ENCODE measurements around the gene MRPS26.

MRPS26 gene

DNA sequence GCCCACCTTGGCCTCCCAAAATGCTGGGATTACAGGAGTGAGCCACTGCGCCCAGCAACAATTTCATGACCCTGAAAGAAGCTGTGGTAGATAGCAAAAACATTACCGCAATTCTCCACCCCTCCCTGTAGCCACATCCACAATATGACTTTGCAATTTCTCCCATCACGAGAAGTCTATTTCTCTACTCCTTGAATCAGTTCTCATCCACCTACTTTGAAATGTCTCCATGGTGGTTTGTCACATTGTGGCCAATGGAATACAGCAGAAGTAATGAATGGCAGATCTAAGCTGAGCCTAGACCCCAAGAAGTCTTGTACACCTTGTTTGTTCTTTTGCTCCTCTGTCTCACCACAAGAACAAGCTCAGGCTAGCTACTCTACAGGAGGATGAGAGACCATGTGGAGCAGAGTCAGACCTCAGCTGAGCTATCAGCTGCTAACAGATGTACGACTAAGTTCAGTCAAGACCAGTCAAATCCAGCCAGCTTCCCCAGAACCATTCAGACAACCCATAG is 31.8 kb downstream of the MRPS26 start:
- FAIRE-seq = no peak

DNA sequence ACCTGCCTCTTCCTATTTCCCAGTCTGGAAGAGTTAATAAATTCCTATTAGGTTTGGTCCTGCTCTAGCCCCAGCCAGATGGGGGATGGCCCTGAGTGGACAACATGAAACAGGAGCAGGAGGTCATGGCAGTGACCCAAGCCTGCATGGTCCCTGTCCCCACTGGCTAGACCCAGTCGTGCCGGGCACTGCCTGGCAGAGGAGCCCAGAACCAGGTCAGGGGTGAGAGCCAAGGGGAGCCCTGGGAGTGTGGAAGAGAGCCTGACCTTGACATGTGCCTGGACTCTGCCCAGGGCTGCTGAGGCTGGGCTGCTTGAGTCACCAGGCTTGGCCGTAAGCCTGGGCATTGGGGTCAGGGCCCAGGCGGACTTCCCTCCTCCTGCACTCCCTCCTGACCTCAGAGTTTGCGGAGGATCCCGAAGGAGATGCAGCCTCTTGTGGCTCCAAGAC is 35.1 kb downstream of the MRPS26 start:
- no peak for FAIRE-seq

DNA sequence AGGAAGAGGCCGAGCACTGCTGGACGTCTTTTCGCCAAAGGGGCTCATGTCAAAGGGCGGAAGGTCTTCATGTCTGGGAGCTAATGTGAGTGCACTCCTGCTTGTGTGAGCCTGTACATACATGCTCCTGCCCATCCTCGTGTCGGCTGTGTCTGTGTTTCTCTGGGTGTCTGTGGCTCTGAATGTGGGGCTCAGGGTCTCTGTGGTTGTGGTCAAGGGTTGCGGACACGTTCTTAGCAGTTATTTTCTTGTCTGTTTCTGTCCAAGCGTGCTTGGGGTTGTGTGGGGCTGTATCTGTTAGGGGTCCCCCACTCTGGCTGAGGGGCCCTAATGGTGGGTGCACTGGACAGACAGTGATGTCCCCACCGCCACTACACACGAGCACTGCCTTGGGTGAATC is 35.8 kb downstream of the MRPS26 start:
- no peak for FAIRE-seq

DNA sequence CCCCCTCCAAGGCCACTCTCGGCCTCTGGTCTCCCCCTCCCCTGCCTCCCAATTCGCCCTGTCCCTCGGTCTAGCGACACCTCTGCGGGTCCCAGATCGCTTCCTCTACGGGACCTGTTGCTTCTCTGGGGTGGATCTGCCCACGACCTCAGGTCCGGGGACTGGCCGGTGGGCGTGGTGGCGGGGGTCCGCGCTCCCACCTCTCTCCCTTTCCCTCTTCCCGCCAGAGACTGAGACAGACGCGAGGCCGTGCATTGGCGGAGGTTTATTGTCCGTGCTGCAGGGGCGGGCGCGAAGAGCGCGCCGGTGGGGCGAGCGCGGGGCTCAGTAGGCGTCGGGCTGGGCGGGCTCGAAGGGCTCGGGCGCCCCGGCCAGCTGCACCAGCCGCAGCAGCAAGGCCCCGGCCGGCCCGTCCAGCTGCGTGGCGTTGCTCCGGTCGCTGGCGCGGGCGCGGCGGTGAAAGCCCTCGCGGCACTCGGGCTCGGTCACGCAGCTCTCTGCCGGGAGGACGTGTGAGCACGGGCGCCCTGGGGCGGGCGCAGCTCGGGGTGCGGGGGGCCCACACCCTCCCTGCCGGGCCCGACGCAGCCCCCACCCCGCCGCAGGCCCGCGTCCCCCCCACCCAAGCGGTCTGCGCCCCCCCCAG is 36.6 kb downstream of the MRPS26 start:
- no peak for FAIRE-seq

DNA sequence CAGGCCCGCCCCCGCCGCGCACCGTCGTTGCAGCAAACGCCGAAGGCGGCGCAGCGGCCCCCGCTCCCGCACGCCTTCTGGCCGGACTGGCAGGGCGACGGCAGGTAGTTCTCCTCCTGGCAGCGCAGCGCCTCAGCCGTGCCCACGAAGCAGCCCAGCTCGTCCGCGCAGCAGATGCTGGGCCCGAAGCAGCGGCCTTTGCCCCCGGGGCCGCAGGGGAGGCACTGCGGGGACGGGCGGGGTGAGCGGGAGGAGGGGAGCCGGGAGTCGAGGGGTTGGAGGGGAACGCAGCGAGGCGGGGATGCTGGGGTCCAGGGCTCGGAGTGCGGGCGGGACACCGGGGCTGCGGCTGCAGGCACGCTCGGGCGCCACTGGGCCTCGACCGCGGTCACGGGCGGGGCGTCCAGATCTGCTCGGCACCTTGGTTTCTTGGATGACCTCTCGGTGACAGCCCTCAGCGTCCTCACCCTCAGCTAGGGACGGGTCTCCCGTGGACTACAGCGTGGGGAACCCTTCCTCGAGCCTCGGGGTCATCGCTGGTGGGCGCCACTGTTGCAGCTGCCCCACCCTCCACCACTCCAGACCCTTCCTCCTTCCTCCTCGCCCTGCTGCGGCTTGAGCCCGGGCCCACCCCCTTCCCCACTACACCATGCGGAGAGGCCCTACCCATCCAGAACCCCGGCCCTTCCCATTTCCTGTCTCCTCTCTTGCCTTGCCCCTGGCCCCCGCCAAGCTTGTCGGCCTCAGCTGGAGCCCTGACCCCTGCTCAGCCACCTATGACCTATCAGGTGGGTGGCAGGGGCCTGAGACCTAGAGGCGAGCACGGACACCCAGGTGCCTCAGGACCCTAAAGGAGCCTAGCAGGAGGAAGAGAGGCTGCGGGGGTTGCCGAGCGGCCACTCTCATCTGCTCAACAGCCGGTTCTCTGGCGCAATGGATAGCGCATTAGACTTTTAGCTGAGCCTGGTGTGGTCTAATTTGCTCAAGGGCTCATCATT is 37.4 kb downstream of the MRPS26 start:
- no peak for FAIRE-seq

DNA sequence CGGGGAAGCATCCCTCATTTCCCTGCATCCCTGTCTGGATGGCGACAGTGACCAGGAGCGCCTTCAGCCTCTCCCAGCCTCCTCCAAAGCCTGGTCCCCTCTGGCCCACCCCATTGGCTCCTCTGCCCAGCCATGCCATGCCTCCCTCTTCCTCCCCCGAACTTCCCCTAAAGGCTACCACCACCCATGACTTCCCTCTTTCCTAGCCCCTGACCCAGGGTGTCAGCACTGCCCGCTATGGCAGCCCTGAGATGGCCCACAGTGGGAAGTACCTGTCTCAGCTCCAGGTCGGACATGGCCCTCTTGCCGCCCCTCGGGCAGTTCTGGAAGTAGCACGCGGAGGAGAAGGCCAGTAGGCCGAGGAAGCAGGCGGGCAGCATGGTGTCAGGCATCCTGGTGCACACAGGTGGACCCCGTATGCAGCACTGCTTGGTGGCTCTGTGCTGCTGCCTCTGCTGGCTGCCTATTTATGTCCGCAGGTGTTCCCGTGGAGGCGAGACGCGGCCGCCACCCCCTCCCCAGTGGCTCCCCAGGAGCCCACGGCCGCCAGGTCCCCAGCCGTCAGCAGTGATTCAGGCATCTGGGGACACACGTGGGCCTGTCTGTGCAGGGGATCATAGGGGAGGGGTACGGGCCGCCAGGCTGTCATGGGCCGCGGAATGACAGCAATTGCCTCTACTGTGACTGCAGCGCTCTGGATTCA is 38.6 kb downstream of the MRPS26 start, which contains the start of gene AVP:
AVP (minus strand) TSS at position 442 of the 703 bp plus-strand sequence; CDS start at position 392, 50 bp downstream.
- FAIRE-seq = no peak

DNA sequence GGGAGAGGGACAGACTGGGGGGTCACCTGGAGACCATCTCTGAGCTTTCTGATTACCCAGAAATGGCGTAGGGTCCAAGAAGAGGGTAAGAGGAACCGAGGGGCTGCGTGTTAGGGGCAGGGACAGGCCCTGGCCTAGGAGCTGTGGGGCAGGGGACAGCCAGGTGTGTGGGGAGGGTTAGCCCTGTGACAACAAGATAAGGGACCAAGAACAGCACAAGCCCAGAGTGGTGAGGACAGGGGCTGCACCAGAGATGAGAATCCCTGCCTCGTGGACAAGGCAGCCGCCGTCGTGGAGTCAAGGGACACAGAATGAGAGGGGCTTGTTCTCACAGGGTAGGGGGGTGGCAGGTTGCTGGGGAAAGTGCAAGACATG is 39.1 kb downstream of the MRPS26 start:
- FAIRE-seq = no peak

DNA sequence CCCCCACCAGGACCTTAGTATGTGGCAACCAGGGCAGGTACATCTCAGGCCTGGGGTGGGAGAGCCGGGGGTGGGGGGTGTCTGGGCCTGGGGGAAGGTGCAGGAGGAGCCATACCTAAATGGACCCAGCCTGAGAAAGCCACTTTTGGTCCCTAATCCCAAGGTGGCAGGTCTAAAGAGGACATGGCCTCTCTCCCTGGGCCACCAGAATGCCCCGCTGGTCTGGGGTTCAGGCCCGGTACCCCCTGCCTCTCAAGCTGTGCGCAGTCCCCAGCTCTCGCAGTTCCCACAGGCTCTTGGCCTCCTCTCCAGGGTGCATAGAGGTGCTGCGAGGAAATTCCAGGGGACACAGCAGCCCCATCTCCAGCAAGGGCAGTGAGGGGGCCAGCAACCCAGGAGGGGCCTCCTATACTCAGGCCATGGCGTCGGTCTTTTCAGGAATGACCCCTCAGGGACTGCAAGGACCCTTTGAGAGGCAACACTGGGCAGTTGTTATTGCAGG is 39.8 kb downstream of the MRPS26 start:
- no peak for FAIRE-seq

DNA sequence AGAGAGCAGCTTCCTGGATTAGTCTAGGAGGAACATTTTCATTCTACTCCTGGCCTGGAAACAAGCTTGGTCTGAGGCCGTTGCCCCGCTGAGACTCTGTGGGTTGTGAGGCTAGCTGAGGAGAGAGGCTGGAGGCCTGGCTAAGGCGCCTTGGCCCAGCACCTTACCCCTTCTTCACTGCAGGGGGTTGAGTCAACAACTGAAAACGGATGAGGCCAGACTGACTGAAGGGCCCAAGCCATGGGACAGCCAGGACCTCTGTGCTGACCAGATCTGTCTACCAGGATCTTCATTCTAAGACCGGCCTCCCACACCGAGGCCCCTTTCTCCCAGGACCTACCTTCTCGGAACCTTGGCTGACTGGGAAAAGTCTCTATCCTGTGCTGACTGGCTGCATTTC is 42.2 kb downstream of the MRPS26 start:
- no peak for FAIRE-seq

DNA sequence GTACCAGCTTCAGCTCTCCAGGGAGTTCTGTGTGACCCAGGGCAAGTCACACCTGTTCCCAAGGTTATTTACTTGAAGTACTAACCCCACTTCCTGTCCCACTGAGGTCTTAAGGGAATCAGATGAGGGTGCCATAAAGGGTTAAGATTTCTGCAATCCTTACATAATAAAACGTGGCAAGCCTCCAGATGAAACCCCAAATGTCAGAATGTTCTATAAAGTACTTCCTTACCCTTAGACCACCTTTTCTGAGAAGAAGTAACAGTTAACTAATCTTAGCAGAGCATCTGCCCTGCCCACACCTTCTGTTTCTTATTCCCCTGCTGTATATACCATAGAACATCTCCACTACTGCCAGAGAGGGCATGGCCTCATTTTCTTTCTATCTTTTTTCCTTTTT is 44.7 kb downstream of the MRPS26 start:
- no peak for FAIRE-seq

DNA sequence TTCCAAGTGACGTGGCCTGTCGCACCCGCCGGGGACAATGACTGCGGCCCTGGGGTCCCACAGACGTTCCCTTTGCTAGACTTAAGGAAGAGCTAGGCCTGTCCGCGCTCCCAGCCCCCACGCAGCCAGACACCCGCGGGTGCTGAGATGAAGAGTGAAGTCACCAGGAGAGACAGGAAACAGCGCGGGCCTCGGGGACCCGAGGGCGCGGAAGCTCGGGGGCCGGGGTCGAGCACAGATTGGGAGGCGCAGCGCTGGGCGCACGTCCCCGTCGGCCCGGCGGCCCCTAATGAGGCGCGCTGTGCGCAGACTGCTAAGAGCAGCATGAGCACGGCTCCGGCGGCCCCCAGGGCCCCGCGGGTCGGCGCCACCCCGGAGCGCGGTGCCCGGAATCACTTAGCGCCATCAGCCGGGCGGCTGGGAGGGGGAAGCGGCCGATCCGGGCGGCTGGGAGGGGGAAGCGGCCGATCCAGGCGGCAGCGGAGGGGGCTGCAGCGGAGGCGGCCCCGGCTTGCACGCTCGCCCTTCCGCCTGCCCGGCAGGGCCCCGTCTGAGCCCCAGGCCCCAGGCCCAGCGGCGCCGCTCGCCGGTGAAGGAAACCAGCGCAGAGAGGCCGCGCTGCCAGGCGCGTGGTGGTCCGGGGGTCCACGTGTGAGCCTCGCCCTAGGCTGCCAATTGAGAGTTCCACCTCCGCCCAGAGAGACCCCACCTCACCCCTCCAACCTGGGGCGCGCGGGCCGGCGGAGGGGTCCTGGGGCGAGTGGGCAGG is 46.9 kb downstream of the MRPS26 start:
- FAIRE-seq = no peak

DNA sequence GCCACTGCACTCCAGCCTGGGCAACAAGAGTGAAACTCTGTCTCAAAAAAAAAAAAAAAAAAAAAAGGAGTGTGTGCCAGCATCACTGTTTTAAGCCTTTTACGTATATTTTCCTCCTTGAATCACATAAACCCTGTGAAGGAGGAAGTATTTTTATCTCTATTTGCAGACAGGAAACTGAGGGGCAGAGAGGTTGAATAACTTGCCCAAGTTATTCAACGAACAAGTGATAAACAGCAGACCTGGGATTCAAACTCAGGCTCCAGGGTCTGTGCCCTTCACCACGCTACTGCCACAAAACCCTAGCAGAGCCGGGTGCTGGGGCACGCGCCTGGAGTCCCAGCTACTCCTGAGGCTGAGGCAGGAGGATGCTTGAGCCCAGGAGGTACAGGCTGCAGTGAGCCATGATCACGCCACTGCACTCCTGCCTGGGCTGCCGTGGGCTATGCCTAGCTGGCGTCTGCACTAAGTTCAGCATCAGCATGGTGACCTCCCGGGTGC is 48.1 kb downstream of the MRPS26 start:
- FAIRE-seq = no peak

DNA sequence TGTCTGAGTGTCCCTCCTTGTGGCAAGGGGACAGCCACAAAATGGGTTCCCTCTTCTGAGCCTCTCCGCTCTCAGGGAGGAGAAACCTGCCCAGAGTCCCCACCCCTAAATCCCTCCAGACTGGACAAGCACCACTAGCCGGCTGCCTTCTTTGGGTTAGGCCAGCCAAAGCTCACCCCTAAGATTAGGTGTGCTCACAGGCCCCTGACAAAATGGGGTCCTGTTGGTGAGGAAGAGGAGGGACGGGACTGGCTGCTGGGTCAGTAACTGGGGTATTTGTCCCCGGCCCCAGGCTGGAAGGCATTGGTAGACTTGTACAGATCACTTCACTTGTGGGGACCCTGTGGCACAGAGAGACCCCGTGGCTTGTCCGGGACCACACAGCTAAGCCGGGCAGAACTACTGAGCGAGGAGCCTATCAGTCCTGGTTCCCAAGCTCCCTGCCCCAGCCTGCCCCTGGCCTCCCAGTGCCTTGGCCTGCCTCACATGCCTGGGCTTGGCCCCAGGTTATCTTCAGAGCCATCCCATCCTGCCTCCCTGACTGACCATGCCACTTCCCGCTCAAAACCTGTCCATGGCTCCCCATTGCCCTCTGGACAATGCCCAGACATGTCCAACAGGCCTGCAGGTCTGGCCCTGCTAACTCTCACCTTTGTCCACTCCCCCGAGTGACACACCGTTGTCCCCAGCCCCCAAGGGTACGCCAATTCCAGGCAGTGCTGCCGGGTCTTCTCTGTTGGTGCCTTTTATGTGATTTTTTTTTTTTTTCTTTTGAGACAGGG is 49.2 kb downstream of the MRPS26 start:
- no peak for FAIRE-seq

Data from TTC549 (cell line).